HEK293 (cell line): Measurements from ENCODE around the gene APOL5.

Experiments
- CTCF ChIA-PET: fragments of 350-600 bp; formaldehyde crosslinking; extraction: SDS; loops from one replicate; lab custom pipeline; 2021; ENCODE audit warnings: antibody characterized with exemption; lab: Yijun Ruan, JAX
- POLR2A ChIA-PET: fragments of 300-600 bp; formaldehyde crosslinking; extraction: SDS; loops from one replicate; lab custom pipeline; 2020; ENCODE audit warnings: antibody characterized with exemption, inconsistent platforms; lab: Yijun Ruan, JAX
- H3K27ac ChIP-seq: fragments of 200-500 bp; sonication (Bioruptor generic); 2 replicates; pipeline ENCODE4 v1.5.1; 2014; ENCODE audit warnings: low read depth, low read length, control low read depth, inconsistent platforms; ENCODE audit errors: extremely low read depth
- H3K36me3 ChIP-seq, 2 experiments: fragments of 200-500 bp in 1 of 2; sonication (Bioruptor generic) in 1 of 2; 1 replicate in 1 of 2; 2 replicates in 1 of 2; pipeline ENCODE4 v1.5.1; 2014 to 2017; ENCODE audit warnings: inconsistent platforms in 2 of 2, low read length in 2 of 2; ENCODE audit not compliant: control insufficient read depth in 2 of 2, insufficient read depth in 1 of 2
- H3K4me1 ChIP-seq: fragments of 200-500 bp; sonication (Bioruptor generic); 2 replicates; pipeline ENCODE4 v1.5.1; 2014; ENCODE audit warnings: mild to moderate bottlenecking, low read length, inconsistent platforms; ENCODE audit not compliant: control insufficient read depth, insufficient read depth
- H3K4me3 ChIP-seq: 2 replicates; pipeline ENCODE4 v1.5.1; 2011; ENCODE audit warnings: low read depth, mild to moderate bottlenecking, control low read depth, low read length, moderate library complexity
- H3K9me3 ChIP-seq: fragments of 200-500 bp; sonication (Bioruptor generic); 2 replicates; pipeline ENCODE4 v1.5.1; 2014; ENCODE audit warnings: low read depth, low read length, inconsistent platforms; ENCODE audit not compliant: control insufficient read depth, insufficient read depth
- OVOL3 ChIP-seq: fragments of 450-650 bp; formaldehyde crosslinking; IDR thresholded peaks from 2 replicates; pipeline ENCODE4 v1.5.1; 2016; ENCODE audit warnings: missing biosample characterization, missing genetic modification characterization
- PRDM1 ChIP-seq: fragments of 450-650 bp; formaldehyde crosslinking; IDR thresholded peaks from 2 replicates; pipeline ENCODE4; 2016; ENCODE audit warnings: missing biosample characterization, missing genetic modification characterization
- SALL2 ChIP-seq: fragments of 450-650 bp; formaldehyde crosslinking; IDR thresholded peaks from 2 replicates; pipeline ENCODE4 v1.5.0; 2017; ENCODE audit warnings: missing biosample characterization, mild to moderate bottlenecking, missing genetic modification characterization, borderline replicate concordance
- ZFP3 ChIP-seq: fragments of 450-650 bp; formaldehyde crosslinking; IDR thresholded peaks from 2 replicates; pipeline ENCODE4 v1.5.1; 2016; ENCODE audit warnings: low read depth, missing biosample characterization, missing genetic modification characterization
- ZNF169 ChIP-seq: fragments of 450-650 bp; formaldehyde crosslinking; IDR thresholded peaks from 2 replicates; pipeline ENCODE4 v1.5.1; 2016; ENCODE audit warnings: missing biosample characterization, missing genetic modification characterization
- ZNF175 ChIP-seq: fragments of 450-650 bp; formaldehyde crosslinking; IDR thresholded peaks from 2 replicates; pipeline ENCODE4 v1.5.1; 2016; ENCODE audit warnings: missing biosample characterization, missing genetic modification characterization
- ZNF2 ChIP-seq: fragments of 450-650 bp; formaldehyde crosslinking; IDR thresholded peaks from 2 replicates; pipeline ENCODE4 v1.5.1; 2016; ENCODE audit warnings: missing biosample characterization, missing genetic modification characterization
- ZNF23 ChIP-seq: fragments of 450-650 bp; formaldehyde crosslinking; IDR thresholded peaks from 2 replicates; pipeline ENCODE4 v1.5.1; 2016; ENCODE audit warnings: missing biosample characterization, missing genetic modification characterization, borderline replicate concordance
- ZNF335 ChIP-seq: fragments of 450-650 bp; formaldehyde crosslinking; conservative IDR thresholded peaks from 2 replicates; pipeline ENCODE4 v1.5.1; 2016; ENCODE audit warnings: missing biosample characterization, missing genetic modification characterization
- ZNF366 ChIP-seq: fragments of 450-650 bp; formaldehyde crosslinking; conservative IDR thresholded peaks from 2 replicates; pipeline ENCODE4 v1.5.1; 2016; ENCODE audit warnings: missing biosample characterization, missing genetic modification characterization
- ZNF37A ChIP-seq: fragments of 450-650 bp; IDR thresholded peaks from 2 replicates; pipeline ENCODE4 v1.5.1; 2018; ENCODE audit warnings: missing biosample characterization, missing genetic modification characterization
- ZNF391 ChIP-seq: fragments of 450-650 bp; formaldehyde crosslinking; IDR thresholded peaks from 2 replicates; pipeline ENCODE4 v1.5.1; 2016; ENCODE audit warnings: low read depth, missing biosample characterization, missing genetic modification characterization, borderline replicate concordance
- ZNF426 ChIP-seq: fragments of 450-650 bp; formaldehyde crosslinking; IDR thresholded peaks from 2 replicates; pipeline ENCODE4 v1.5.1; 2017; ENCODE audit warnings: missing biosample characterization, missing genetic modification characterization, mild to moderate bottlenecking, inconsistent platforms, moderate library complexity
- ZNF433 ChIP-seq: fragments of 450-650 bp; formaldehyde crosslinking; IDR thresholded peaks from 2 replicates; pipeline ENCODE4 v1.5.1; 2016; ENCODE audit warnings: missing biosample characterization, missing genetic modification characterization, low read depth
- ZNF514 ChIP-seq: fragments of 450-650 bp; formaldehyde crosslinking; IDR thresholded peaks from 2 replicates; pipeline ENCODE4 v1.5.1; 2016; ENCODE audit warnings: missing biosample characterization, missing genetic modification characterization
- ZNF548 ChIP-seq: fragments of 450-650 bp; formaldehyde crosslinking; IDR thresholded peaks from 2 replicates; pipeline ENCODE4 v1.5.1; 2016; ENCODE audit warnings: missing biosample characterization, missing genetic modification characterization
- ZNF558 ChIP-seq: fragments of 450-650 bp; formaldehyde crosslinking; IDR thresholded peaks from 2 replicates; pipeline ENCODE4 v1.5.1; 2016; ENCODE audit warnings: missing biosample characterization, missing genetic modification characterization
- ZNF596 ChIP-seq: fragments of 450-650 bp; IDR thresholded peaks from 2 replicates; pipeline ENCODE4 v1.5.0; 2018; ENCODE audit warnings: missing biosample characterization, mild to moderate bottlenecking, missing genetic modification characterization, moderate library complexity
- ZNF600 ChIP-seq: fragments of 450-650 bp; formaldehyde crosslinking; IDR thresholded peaks from 2 replicates; pipeline ENCODE4 v1.5.1; 2016; ENCODE audit warnings: missing biosample characterization, missing genetic modification characterization
- ZNF654 ChIP-seq: fragments of 450-650 bp; formaldehyde crosslinking; IDR thresholded peaks from 2 replicates; pipeline ENCODE4 v1.5.1; 2016; ENCODE audit warnings: low read depth, missing biosample characterization, missing genetic modification characterization
- ZNF664 ChIP-seq: fragments of 450-650 bp; formaldehyde crosslinking; IDR thresholded peaks from 2 replicates; pipeline ENCODE4 v1.5.1; 2016; ENCODE audit warnings: missing biosample characterization, missing genetic modification characterization
- ZNF76 ChIP-seq: fragments of 450-650 bp; formaldehyde crosslinking; IDR thresholded peaks from 2 replicates; pipeline ENCODE4; 2016; ENCODE audit warnings: low read depth, missing biosample characterization, missing genetic modification characterization, borderline replicate concordance
- ZNF792 ChIP-seq: fragments of 450-650 bp; formaldehyde crosslinking; IDR thresholded peaks from 2 replicates; pipeline ENCODE4 v1.5.1; 2016; ENCODE audit warnings: missing biosample characterization, missing genetic modification characterization
- TF ChIP-seq, protein P1 (sequence below): fragments of 450-650 bp; formaldehyde crosslinking; IDR thresholded peaks from 2 replicates; pipeline ENCODE4 v1.5.1; 2016; ENCODE audit warnings: missing biosample characterization, missing genetic modification characterization
- TF ChIP-seq, protein P2 (sequence below): fragments of 450-650 bp; formaldehyde crosslinking; IDR thresholded peaks from 2 replicates; pipeline ENCODE4 v1.5.1; 2017; ENCODE audit warnings: missing biosample characterization, missing genetic modification characterization
- TF ChIP-seq, protein P3 (sequence below): fragments of 450-650 bp; formaldehyde crosslinking; IDR thresholded peaks from 2 replicates; pipeline ENCODE4 v1.5.1; 2016; ENCODE audit warnings: missing biosample characterization, missing genetic modification characterization

The APOL5 gene

DNA sequence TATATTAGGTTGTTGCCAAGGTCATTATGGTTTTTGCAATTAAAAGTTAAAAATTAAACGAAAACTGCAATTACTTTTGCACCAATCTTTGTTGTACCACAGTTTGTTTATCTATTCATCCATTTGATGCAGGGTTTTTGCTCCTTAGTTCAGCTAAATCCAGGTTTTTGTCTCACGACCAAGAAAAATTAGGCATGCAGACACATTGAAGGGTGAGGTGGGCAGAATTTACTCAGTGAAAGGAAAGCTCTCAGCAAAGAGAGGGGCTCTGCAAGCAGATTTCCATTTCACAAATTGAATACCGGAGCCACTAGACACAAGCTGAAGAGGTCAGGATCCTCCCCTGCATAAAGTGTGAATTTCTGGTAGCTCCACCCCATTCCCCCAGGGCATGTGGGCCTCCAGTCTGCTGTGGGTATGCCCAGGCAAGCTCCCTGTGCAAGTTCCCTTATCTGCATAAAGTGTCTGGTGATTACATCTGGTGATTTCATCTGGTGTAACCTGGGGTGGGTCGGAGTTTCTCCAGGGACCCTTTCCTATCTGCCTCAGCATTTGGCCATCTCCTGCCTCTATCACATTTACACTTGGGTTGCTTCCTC lies 36.1 kb upstream of the APOL5 start (continued):
- TF ChIP-seq, protein P1, sequence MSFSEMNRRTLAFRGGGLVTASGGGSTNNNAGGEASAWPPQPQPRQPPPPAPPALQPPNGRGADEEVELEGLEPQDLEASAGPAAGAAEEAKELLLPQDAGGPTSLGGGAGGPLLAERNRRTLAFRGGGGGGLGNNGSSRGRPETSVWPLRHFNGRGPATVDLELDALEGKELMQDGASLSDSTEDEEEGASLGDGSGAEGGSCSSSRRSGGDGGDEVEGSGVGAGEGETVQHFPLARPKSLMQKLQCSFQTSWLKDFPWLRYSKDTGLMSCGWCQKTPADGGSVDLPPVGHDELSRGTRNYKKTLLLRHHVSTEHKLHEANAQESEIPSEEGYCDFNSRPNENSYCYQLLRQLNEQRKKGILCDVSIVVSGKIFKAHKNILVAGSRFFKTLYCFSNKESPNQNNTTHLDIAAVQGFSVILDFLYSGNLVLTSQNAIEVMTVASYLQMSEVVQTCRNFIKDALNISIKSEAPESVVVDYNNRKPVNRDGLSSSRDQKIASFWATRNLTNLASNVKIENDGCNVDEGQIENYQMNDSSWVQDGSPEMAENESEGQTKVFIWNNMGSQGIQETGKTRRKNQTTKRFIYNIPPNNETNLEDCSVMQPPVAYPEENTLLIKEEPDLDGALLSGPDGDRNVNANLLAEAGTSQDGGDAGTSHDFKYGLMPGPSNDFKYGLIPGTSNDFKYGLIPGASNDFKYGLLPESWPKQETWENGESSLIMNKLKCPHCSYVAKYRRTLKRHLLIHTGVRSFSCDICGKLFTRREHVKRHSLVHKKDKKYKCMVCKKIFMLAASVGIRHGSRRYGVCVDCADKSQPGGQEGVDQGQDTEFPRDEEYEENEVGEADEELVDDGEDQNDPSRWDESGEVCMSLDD (tag by site-specific recombination) = no peak
- TF ChIP-seq ZFP3 (tag by site-specific recombination) (no peak), ZNF433 (tag by site-specific recombination) (no peak), ZNF664 (tag by site-specific recombination) (no peak)
- TF ChIP-seq, all 188 proteins: peak for 2

DNA sequence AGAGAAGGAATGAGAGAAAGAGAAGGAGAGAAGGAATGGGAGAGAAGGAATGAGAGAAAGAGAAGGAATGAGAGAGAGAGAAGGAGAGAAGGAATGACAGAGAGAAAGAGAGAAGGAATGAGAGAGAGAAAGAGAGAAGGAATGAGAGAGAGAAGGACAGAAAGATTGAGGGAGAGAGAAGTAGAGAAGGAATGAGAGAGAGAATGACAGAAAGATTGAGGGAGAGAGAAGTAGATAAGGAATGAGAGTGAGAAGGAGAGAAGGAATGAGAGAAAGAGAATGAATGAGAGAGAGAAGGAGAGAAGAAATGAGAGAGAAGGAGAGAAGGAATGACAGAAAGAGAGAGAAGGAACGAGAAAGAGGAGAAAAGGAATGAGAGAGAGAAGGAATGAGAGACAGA lies 34.1 kb upstream of the APOL5 start:
- Histone ChIP-seq H3K36me3 (no peaks in the 10 kb centered on the region), H3K27ac (no peak overlapping the region), H3K9me3 (no peaks in the 10 kb centered on the region), H3K4me1 (no peaks in the 10 kb centered on the region), H3K4me3 (no peak overlapping the region)
- ChIA-PET POLR2A (no interaction called here), CTCF (interaction anchor here (0.6 to 1.6 kb wide), 10 partner anchors 10 to 444 kb away, joined by 3 to 7 read pairs (median 4); no protein-coding TSS in a partner anchor)
- TF ChIP-seq PRDM1 (peak; percentile 46; the same call in 1 of the 2 replicates), ZNF366 (tag by site-specific recombination) (peak; percentile 95), ZNF596 (tag by site-specific recombination) (peak; percentile 59; the same call in 1 of the 2 replicates), OVOL3 (tag by site-specific recombination) (no peak), SALL2 (no peak)

DNA sequence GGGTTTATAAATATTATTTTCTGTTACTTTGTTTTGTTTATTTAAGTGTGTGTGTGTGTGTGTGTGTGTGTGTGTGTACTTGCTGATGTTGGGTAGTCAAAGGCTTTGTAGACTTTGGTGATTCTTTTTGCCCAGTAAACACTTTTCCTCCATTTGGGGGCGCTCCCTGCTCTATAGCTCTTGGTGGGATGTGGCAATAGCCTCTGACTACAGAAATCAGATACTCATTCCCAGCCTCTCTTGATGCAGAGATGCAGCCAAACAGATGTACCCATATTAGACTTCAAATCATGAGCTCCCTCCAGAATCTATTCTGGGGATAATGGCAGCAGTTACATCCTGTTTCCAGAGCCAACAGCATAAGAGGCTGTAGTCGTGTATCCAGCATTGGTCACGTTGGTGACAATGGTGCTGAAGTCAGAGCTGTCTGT lies 33.4 kb upstream of the APOL5 start:
- peak; percentile 92 for TF ChIP-seq ZNF654 (tag by site-specific recombination)
- TF ChIP-seq ZNF558 (tag by site-specific recombination) = no peak
- peak; percentile 26; the same call in 1 of the 2 replicates for TF ChIP-seq ZNF391 (tag by site-specific recombination)
- TF ChIP-seq, protein P2, sequence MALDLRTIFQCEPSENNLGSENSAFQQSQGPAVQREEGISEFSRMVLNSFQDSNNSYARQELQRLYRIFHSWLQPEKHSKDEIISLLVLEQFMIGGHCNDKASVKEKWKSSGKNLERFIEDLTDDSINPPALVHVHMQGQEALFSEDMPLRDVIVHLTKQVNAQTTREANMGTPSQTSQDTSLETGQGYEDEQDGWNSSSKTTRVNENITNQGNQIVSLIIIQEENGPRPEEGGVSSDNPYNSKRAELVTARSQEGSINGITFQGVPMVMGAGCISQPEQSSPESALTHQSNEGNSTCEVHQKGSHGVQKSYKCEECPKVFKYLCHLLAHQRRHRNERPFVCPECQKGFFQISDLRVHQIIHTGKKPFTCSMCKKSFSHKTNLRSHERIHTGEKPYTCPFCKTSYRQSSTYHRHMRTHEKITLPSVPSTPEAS (tag by site-specific recombination) = peak; percentile 84
- H3K9me3 ChIP-seq = no peaks in the 10 kb centered on the region
- no peak overlapping the region for H3K4me3 ChIP-seq
- ChIA-PET CTCF (interaction anchor here (0.6 to 1.7 kb wide), 28 partner anchors 8 to 732 kb away, joined by 3 to 9 read pairs (median 4); partner anchors contain the start of gene APOL6), POLR2A (interaction anchor here (0.7 kb wide), 1 partner anchor 487 kb away, joined by 3 read pairs; no protein-coding TSS in a partner anchor)
- no peaks in the 10 kb centered on the region for H3K36me3 ChIP-seq
- H3K4me1 ChIP-seq = no peaks in the 10 kb centered on the region
- no peak overlapping the region for H3K27ac ChIP-seq

DNA sequence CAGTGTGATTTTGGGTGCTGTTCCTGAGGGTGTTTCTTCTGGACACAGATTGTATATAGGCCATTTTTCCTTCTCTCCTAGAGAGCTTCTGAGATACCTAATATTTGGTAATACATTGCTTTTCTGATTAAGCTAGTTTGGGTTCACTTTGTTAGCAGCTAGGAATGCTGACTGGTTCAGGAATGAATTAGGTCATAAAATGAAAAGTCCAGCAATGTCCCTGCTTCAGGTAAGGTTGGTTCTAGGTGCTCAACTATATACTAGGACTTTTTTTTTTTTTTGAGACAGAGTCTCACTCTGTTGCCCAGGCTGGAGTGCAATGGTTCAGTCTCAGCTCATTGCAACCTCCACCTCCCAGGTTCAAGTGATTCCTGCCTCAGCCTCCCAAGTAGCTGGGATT lies 32.9 kb upstream of the APOL5 start:
- H3K4me3 ChIP-seq = no peak overlapping the region
- ChIA-PET CTCF (interaction anchor here (0.6 to 1.7 kb wide), 26 partner anchors 8 to 617 kb away, joined by 3 to 9 read pairs (median 4); partner anchors contain the start of gene APOL6), POLR2A (interaction anchor here (0.6 to 0.7 kb wide), 2 partner anchors 344 to 487 kb away, joined by 3 to 6 read pairs; partner anchors contain the start of gene RBFOX2)
- H3K27ac ChIP-seq = no peak overlapping the region
- no peaks in the 10 kb centered on the region for H3K36me3 ChIP-seq
- H3K4me1 ChIP-seq = no peaks in the 10 kb centered on the region
- H3K9me3 ChIP-seq = no peaks in the 10 kb centered on the region
- TF ChIP-seq ZFP3 (tag by site-specific recombination) (no peak), ZNF2 (tag by site-specific recombination) (no peak), ZNF335 (no peak), ZNF175 (no peak), ZNF600 (tag by site-specific recombination) (no peak), ZNF37A (tag by site-specific recombination) (no peak), ZNF426 (tag by site-specific recombination) (no peak), ZNF76 (tag by site-specific recombination) (no peak), ZNF514 (tag by site-specific recombination) (no peak), ZNF792 (no peak), ZNF548 (tag by site-specific recombination) (no peak), ZNF23 (tag by site-specific recombination) (no peak), ZNF169 (tag by site-specific recombination) (no peak)
- TF ChIP-seq, protein P3, sequence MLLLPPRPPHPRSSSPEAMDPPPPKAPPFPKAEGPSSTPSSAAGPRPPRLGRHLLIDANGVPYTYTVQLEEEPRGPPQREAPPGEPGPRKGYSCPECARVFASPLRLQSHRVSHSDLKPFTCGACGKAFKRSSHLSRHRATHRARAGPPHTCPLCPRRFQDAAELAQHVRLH = no peak
